Type B pancreatic cell (in vitro differentiated cells): Measurements from ENCODE around the gene GRM3. TPM values are rescaled to one million over a fixed set of nuclear protein-coding genes. Genes with fewer than 3 reads are reported as not detected.

Source experiments
- DNase-seq: peaks from one replicate; pipeline ENCODE4 v3.0.0; 2021; ENCODE audit warnings: mixed read lengths; ENCODE audit not compliant: unreplicated experiment; ENCODE audit errors: extremely low spot score
- H3K27ac Mint-ChIP-seq: 2 replicates; pipeline ENCODE4 v1.8.0; 2021; ENCODE audit warnings: mild to moderate bottlenecking, mixed read lengths
- H3K27me3 Mint-ChIP-seq: 2 replicates; pipeline ENCODE4 v1.8.0; 2021; ENCODE audit warnings: mixed read lengths
- H3K36me3 Mint-ChIP-seq: 2 replicates; pipeline ENCODE4 v1.8.0; 2021; ENCODE audit warnings: mixed read lengths
- H3K4me1 Mint-ChIP-seq: one replicate; pipeline ENCODE4 v1.8.0; 2021; ENCODE audit warnings: mixed read lengths; ENCODE audit not compliant: unreplicated experiment
- H3K4me3 Mint-ChIP-seq: 2 replicates; pipeline ENCODE4 v1.8.0; 2021; ENCODE audit warnings: mild to moderate bottlenecking, mixed read lengths
- H3K9me3 Mint-ChIP-seq: 2 replicates; pipeline ENCODE4 v1.8.0; 2021; ENCODE audit warnings: mixed read lengths
- total RNA-seq: library from RNA; stranded (reverse); gene quantifications from 2 replicates; pipeline ENCODE4 v1.2.1, GENCODE V29; 2021; ENCODE audit warnings: low replicate concordance
- TF ChIP-seq, protein P1 (sequence below): fragments of 200-600 bp; sonication (generic); conservative IDR thresholded peaks from 2 replicates; pipeline ENCODE4 v1.5.0; 2021; ENCODE audit warnings: antibody characterized with exemption, mild to moderate bottlenecking

GRM3 gene
- total RNA-seq, 1 donor from 2014 or later = 0.46 TPM

DNA sequence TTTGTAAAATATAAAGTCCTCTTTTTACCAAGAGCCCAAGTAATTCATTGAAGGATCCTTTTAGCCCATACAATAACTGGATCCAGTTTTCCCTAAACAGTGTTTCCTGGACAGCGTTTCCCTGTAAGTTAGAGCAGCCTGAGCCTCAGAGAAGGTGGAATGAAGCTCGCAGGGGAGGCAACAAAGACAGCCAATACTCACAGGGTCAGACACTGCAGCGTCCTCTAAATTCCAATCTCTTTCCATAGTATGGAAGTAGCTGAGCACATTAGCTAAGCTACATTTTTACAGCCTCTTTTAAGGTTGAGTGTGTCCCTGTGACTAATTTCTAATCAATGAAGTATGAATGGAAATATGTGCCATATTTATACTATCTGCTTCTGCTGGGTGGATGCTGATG, 193.5 kb downstream of the GRM3 start:
- no peak overlapping the region for H3K4me3 Mint-ChIP-seq
- no peaks in the 10 kb centered on the region for H3K9me3 Mint-ChIP-seq
- DNase-seq = no peak
- H3K27ac Mint-ChIP-seq = no peak overlapping the region
- no peaks in the 10 kb centered on the region for H3K27me3 Mint-ChIP-seq
- H3K36me3 Mint-ChIP-seq = no peaks in the 10 kb centered on the region
- TF ChIP-seq, protein P1, sequence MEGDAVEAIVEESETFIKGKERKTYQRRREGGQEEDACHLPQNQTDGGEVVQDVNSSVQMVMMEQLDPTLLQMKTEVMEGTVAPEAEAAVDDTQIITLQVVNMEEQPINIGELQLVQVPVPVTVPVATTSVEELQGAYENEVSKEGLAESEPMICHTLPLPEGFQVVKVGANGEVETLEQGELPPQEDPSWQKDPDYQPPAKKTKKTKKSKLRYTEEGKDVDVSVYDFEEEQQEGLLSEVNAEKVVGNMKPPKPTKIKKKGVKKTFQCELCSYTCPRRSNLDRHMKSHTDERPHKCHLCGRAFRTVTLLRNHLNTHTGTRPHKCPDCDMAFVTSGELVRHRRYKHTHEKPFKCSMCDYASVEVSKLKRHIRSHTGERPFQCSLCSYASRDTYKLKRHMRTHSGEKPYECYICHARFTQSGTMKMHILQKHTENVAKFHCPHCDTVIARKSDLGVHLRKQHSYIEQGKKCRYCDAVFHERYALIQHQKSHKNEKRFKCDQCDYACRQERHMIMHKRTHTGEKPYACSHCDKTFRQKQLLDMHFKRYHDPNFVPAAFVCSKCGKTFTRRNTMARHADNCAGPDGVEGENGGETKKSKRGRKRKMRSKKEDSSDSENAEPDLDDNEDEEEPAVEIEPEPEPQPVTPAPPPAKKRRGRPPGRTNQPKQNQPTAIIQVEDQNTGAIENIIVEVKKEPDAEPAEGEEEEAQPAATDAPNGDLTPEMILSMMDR = no peak
- no peaks in the 10 kb centered on the region for H3K4me1 Mint-ChIP-seq

DNA sequence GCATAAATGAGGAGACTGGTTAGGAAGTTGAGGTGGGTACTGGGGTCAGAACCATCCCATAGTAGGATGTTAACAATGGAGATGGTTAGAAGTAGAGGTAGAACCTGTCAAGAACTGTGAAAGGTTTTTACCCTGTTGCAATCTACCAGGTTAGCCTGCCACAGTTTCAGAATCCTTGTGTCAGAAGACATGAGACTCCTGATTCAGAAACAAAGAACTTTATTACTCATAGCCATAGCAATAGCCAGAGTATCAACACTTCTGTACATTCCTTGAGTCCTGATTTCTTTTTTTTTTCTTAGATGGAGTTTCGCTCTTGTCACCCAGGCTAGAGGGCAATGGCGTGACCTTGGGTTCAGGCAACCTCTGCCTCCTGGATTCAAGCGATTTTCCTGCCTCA, 200.9 kb downstream of the GRM3 start:
- H3K27ac Mint-ChIP-seq = no peak overlapping the region
- no peaks in the 10 kb centered on the region for H3K27me3 Mint-ChIP-seq
- DNase-seq = no peak
- H3K9me3 Mint-ChIP-seq = peaks cover 7% of the 10 kb centered on the region
- no peak overlapping the region for H3K4me3 Mint-ChIP-seq
- H3K36me3 Mint-ChIP-seq = no peaks in the 10 kb centered on the region
- TF ChIP-seq, protein P1 = no peak
- H3K4me1 Mint-ChIP-seq = no peaks in the 10 kb centered on the region

DNA sequence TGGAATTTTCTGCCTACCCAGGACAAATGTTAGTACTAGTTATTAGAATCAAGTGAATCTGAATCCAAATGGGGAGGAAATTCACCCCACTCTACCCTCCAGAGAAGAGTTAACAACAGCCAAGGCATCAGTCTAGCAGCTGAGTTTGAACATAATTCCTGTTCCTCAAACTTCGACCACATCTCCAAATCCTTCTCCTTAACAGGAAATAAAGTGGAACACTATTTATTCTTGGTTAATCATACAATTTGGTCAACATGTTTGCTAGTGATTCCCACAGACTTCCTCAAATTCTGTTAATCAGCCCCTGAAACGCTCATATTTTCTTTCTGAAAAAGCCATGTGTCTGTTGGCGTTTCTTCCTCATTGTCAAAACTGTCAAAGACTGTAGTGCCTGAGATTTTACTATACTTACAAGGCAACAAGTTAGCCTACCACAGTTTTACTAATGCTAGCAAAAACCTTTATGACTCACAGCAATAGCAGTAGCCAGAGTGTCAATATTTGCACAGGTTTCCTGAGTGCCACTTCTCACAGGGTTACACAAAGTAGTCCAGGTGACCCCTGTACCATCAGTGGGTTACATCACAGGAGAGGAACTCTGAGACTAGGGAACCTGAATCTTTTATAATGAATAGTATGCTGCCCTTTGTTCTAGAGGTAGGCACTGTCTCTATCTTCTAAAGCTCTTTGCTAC, 202.9 kb downstream of the GRM3 start:
- Mint-ChIP-seq H3K27me3 (no peaks in the 10 kb centered on the region), H3K36me3 (no peaks in the 10 kb centered on the region), H3K4me1 (no peaks in the 10 kb centered on the region), H3K4me3 (no peak overlapping the region), H3K27ac (peak overlapping the region; percentile 69), H3K9me3 (peaks cover 7% of the 10 kb centered on the region)
- DNase-seq = no peak
- TF ChIP-seq, protein P1 = no peak

DNA sequence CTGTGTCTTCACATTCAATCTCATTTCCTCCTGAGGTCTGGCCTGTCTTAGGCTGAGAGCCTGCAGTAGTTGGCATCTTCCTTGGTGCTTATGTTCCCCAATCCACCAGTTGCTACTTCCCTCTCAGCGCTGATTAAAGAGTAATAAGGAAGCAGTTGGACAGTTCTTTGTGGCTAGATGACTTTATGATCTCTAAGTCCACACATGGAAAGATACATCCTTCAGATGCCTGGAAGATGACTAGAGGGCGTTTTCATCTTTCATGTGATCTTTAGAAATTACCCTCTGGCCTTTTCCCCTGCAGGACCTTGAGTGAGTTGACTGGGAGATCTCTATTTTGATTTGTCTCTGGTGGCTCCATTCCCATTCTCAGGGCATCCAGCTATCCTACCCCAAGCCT, 204.5 kb downstream of the GRM3 start:
- TF ChIP-seq, protein P1 = no peak
- Mint-ChIP-seq H3K36me3 (no peaks in the 10 kb centered on the region), H3K27ac (no peak overlapping the region), H3K27me3 (no peaks in the 10 kb centered on the region), H3K9me3 (peaks cover 2% of the 10 kb centered on the region), H3K4me3 (no peak overlapping the region), H3K4me1 (no peaks in the 10 kb centered on the region)
- no peak for DNase-seq

DNA sequence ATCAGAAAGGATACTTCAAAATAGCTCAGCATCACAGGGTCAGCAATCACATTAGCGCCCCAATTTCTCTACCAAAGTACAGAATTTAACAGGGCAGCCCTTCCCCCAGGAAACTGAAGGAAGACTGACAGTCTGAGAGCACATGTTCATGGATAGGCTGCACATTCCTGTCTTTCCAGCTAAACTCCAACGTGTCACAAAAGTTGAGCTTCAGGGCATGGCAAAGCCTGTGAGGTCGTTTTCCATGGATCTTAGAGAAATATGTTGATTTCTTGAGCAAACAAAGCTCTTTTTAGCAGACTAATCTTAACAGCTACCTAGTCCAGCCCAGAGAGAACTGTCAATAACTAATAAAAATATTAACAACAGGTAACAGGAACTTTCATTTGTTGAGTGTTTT, 207.9 kb downstream of the GRM3 start:
- TF ChIP-seq, protein P1 = no peak
- H3K27me3 Mint-ChIP-seq = no peaks in the 10 kb centered on the region
- H3K27ac Mint-ChIP-seq = no peak overlapping the region
- H3K4me3 Mint-ChIP-seq = no peak overlapping the region
- no peaks in the 10 kb centered on the region for H3K36me3 Mint-ChIP-seq
- no peaks in the 10 kb centered on the region for H3K9me3 Mint-ChIP-seq
- no peak for DNase-seq
- no peaks in the 10 kb centered on the region for H3K4me1 Mint-ChIP-seq

DNA sequence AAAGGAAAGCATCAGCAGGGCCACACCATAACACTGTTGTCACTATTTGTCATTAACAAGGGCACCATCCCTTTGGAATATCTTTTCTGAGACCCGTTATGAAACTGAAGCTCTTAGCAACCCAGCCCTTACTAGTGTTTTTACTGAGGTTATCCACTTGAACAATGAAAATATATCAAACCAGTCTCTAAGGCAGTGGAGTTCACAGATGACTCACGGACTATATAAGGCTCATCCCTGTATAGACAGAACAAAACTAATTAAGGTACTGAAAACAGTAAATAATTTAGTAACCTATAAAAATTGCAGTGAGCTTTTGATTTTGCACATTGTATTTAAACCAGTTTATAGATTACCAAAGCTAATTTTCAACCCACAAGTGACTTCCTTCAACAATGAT, 219.7 kb downstream of the GRM3 start:
- H3K27ac Mint-ChIP-seq = no peak overlapping the region
- no peak for DNase-seq
- peaks cover 5% of the 10 kb centered on the region for H3K36me3 Mint-ChIP-seq
- peaks cover 5% of the 10 kb centered on the region for H3K4me1 Mint-ChIP-seq
- TF ChIP-seq, protein P1 = no peak
- H3K9me3 Mint-ChIP-seq = no peaks in the 10 kb centered on the region
- H3K4me3 Mint-ChIP-seq = no peak overlapping the region
- no peaks in the 10 kb centered on the region for H3K27me3 Mint-ChIP-seq
